LNCAP (cell line): ENCODE data around the gene LINGO1.

Source experiments
- CTCF ChIP-seq: fragments of 450-650 bp; IDR thresholded peaks from 2 replicates; pipeline ENCODE4 v1.5.1; 2017; ENCODE audit warnings: mild to moderate bottlenecking

The LINGO1 gene

GRCh38 chr15:77604973-77605372 is 27.7 kb downstream of the LINGO1 start:
- TF ChIP-seq CTCF: no peak

GRCh38 chr15:77603611-77604336 is 28.9 kb downstream of the LINGO1 start:
- TF ChIP-seq CTCF: no peak

GRCh38 chr15:77602800-77603199 is 29.9 kb downstream of the LINGO1 start:
- no peak for TF ChIP-seq CTCF

- no peak for TF ChIP-seq CTCF
Measured at GRCh38 chr15:77599899-77600298, 32.8 kb downstream of the LINGO1 start.

GRCh38 chr15:77599357-77599756 is 33.4 kb downstream of the LINGO1 start:
- TF ChIP-seq CTCF: no peak

GRCh38 chr15:77598644-77599043 is 34.1 kb downstream of the LINGO1 start:
- TF ChIP-seq CTCF: no peak

GRCh38 chr15:77597804-77598453 is 34.8 kb downstream of the LINGO1 start:
- TF ChIP-seq CTCF: no peak
